PC-3 (cell line): ENCODE results near the gene FASN.

Experiments used
- CTCF ChIP-seq: fragments of 300-600 bp; sonication (generic); conservative IDR thresholded peaks from 2 replicates; pipeline ENCODE4 v1.5.1; 2017; ENCODE audit warnings: antibody characterized with exemption, low read depth, mild to moderate bottlenecking, low read length
- EZH2 ChIP-seq: fragments of 300-600 bp; sonication (generic); IDR thresholded peaks from one replicate; pipeline ENCODE4 v1.6.1; 2017; ENCODE audit warnings: antibody characterized with exemption, mild to moderate bottlenecking, low read length; ENCODE audit not compliant: unreplicated experiment

DNA sequence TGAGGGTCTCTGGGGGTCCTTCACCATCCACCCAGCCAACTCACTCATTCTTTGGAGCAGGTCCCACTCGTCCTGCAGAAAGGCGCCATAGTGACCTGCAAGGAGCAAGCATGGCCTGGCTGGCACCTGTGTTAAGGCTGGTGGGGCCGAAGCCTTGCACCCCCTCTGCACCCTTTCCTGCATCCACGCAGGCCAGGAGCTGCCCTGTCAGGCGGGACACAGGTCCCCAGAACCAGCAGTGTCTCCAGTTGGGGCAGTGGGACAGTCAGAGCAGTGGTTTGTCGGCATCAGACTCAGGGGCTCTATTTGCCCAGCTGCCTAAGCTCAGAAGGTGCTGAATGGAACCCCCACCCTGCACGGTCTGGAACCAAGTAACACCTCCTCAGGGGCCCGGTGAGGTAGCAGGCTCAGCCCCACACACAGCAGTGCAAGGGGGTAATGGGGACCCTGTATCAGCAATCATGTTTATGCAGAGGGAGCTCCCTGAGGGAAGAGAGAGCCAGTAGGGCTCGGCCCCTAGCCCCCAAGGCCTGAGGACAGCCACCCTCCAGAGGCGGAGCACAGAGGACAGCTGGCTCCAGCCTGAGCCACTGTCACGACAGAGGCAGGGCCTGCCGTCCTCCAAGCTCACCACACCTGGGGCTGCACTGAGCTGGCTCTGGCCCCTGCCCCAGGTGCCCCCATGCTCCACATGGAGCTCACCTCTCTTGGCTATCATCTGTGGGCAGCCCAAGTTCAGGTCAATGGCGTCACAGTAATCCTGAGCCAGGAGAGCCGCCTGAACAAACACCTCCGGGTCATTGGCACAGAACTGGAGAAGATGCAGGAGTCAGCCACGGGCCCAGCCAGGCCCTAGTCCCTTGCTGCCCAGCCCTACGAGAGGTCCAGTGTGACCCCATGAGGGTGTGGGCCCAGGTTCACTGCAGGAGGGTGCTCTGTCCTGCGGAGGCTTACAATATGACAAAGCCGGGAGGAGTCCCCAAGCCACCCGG, 34.3 kb downstream of the FASN start:
- TF ChIP-seq CTCF: no peak
- TF ChIP-seq EZH2: no peak
